OCI-LY3 (cell line): ENCODE results near the gene RASSF1.
A peak's percentile ranks its signal among the peaks of the same experiment; 100 is the strongest.

ENCODE experiments used
- H2AFZ ChIP-seq: fragments of 200-600, 300-600 bp; shearing (Covaris generic); 2 replicates; pipeline ENCODE4 v1.6.0; 2014; ENCODE audit warnings: antibody characterized with exemption, low read depth, low read length
- H3K27ac ChIP-seq: fragments of 200-600, 300-600 bp; sonication (generic); 2 replicates; pipeline ENCODE4 v1.5.1; 2014; ENCODE audit warnings: mild to moderate bottlenecking, low read length, moderate library complexity, mixed read lengths
- H3K27me3 ChIP-seq: fragments of 200-600, 300-600 bp; sonication (generic); 2 replicates; pipeline ENCODE4 v1.6.1; 2014; ENCODE audit warnings: low read depth, low read length, mixed read lengths
- H3K36me3 ChIP-seq: fragments of 200-600, 300-600 bp; sonication (generic); replicated peaks from 2 replicates; pipeline ENCODE3; 2014; ENCODE audit warnings: low read depth, low read length, mixed read lengths
- H3K4me1 ChIP-seq: fragments of 300-600, 200-600 bp; sonication (generic); 2 replicates; pipeline ENCODE4 v1.6.1; 2014; ENCODE audit warnings: low read length, mixed read lengths
- H3K4me2 ChIP-seq: fragments of 200-600, 300-600 bp; sonication (generic); 2 replicates; pipeline ENCODE4 v1.6.1; 2014; ENCODE audit warnings: low read length, mixed read lengths
- H3K4me3 ChIP-seq: fragments of 300-600, 200-600 bp; sonication (generic); 2 replicates; pipeline ENCODE4 v1.5.1; 2014; ENCODE audit warnings: antibody characterized with exemption, mild to moderate bottlenecking, low read length, moderate library complexity
- H3K79me2 ChIP-seq: fragments of 300-600, 200-600 bp; shearing (Covaris generic); 2 replicates; pipeline ENCODE4 v1.6.1; 2014; ENCODE audit warnings: mild to moderate bottlenecking, low read length, mixed read lengths
- H3K9ac ChIP-seq: fragments of 300-600, 200-600 bp; shearing (Covaris generic); 2 replicates; pipeline ENCODE4 v1.6.0; 2014; ENCODE audit warnings: mild to moderate bottlenecking, low read length, moderate library complexity
- H3K9me3 ChIP-seq: fragments of 200-600, 300-600 bp; shearing (Covaris generic); 2 replicates; pipeline ENCODE4 v1.6.1; 2014; ENCODE audit warnings: low read length, mixed read lengths; ENCODE audit not compliant: insufficient read depth
- H4K20me1 ChIP-seq: fragments of 200-600, 300-600 bp; sonication (generic); 2 replicates; pipeline ENCODE4 v1.6.1; 2016; ENCODE audit warnings: low read length, mixed read lengths; ENCODE audit not compliant: insufficient read depth
- EZH2phosphoT487 ChIP-seq: fragments of 200-600 bp; shearing (Covaris generic); IDR thresholded peaks from 2 replicates; pipeline ENCODE4 v1.6.1; 2018; ENCODE audit warnings: antibody characterized with exemption, mixed run types, low read depth
- TF ChIP-seq, protein P1 (sequence below): fragments of 200-600, 300-600 bp; sonication (generic); IDR thresholded peaks from 2 replicates; pipeline ENCODE4 v1.5.1; 2014; ENCODE audit warnings: antibody characterized with exemption, low read length, low read depth

RASSF1 gene

DNA sequence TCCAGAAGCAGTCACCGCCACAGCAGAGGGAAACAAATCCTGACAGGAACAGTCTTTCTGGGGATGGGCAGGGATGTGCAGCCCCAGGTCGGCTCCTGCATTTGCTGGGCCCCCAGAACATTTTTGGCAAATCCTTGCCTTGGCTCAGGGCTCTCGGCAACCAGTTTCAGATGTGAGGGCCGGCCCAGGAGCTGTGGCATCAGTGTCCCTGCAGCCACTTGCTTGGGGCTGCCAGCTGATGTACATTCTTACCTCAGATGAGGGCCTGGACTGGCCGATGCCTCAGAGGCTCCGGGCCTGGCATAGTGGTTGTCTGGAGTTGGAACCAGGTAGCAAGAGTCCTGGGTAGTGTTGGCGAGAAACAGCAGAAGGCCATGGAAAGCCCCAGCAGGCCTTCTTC is 14.2 kb upstream of the RASSF1 start:
- peaks cover 54% of the 10 kb centered on the region for H3K79me2 ChIP-seq
- peaks cover 31% of the 10 kb centered on the region for H3K4me1 ChIP-seq
- H3K27me3 ChIP-seq: no peaks in the 10 kb centered on the region
- TF ChIP-seq EZH2phosphoT487: no peak
- TF ChIP-seq, protein P1, sequence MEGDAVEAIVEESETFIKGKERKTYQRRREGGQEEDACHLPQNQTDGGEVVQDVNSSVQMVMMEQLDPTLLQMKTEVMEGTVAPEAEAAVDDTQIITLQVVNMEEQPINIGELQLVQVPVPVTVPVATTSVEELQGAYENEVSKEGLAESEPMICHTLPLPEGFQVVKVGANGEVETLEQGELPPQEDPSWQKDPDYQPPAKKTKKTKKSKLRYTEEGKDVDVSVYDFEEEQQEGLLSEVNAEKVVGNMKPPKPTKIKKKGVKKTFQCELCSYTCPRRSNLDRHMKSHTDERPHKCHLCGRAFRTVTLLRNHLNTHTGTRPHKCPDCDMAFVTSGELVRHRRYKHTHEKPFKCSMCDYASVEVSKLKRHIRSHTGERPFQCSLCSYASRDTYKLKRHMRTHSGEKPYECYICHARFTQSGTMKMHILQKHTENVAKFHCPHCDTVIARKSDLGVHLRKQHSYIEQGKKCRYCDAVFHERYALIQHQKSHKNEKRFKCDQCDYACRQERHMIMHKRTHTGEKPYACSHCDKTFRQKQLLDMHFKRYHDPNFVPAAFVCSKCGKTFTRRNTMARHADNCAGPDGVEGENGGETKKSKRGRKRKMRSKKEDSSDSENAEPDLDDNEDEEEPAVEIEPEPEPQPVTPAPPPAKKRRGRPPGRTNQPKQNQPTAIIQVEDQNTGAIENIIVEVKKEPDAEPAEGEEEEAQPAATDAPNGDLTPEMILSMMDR: no peak
- no peaks in the 10 kb centered on the region for H3K9me3 ChIP-seq
- H2AFZ ChIP-seq: no peak overlapping the region
- no peak overlapping the region for H3K4me2 ChIP-seq
- H3K9ac ChIP-seq: no peak overlapping the region
- peaks cover 33% of the 10 kb centered on the region for H3K36me3 ChIP-seq
- no peak overlapping the region for H3K27ac ChIP-seq
- H4K20me1 ChIP-seq: 0 out of 2 replicates have a peak, but pooled peaks cover 10% of the 10 kb centered on the region
- H3K4me3 ChIP-seq: no peak overlapping the region

- H3K79me2 ChIP-seq: peaks cover 60% of the 10 kb centered on the region
These were observed 13.6 kb upstream of the RASSF1 start for GRCh38 chr3:50354186-50354764.

GRCh38 chr3:50353245-50354004 is 12.8 kb upstream of the RASSF1 start:
- H4K20me1 ChIP-seq: 0 out of 2 replicates have a peak, but pooled peaks cover 10% of the 10 kb centered on the region
- no peaks in the 10 kb centered on the region for H3K9me3 ChIP-seq
- no peak overlapping the region for H3K9ac ChIP-seq
- no peak overlapping the region for H3K27ac ChIP-seq
- H3K27me3 ChIP-seq: no peaks in the 10 kb centered on the region
- peaks cover 33% of the 10 kb centered on the region for H3K36me3 ChIP-seq
- H3K4me2 ChIP-seq: no peak overlapping the region
- H2AFZ ChIP-seq: no peak overlapping the region
- peaks cover 52% of the 10 kb centered on the region for H3K79me2 ChIP-seq
- no peak overlapping the region for H3K4me3 ChIP-seq
- no peak for TF ChIP-seq EZH2phosphoT487
- TF ChIP-seq, protein P1: no peak
- H3K4me1 ChIP-seq: peaks cover 34% of the 10 kb centered on the region

More at GRCh38 chr3:50354186-50354764, 13.6 kb upstream of the RASSF1 start:
- Histone ChIP-seq H3K4me1 (peaks cover 35% of the 10 kb centered on the region), H3K9me3 (no peaks in the 10 kb centered on the region), H3K27ac (no peak overlapping the region), H3K4me3 (no peak overlapping the region), H3K4me2 (no peak overlapping the region), H3K9ac (no peak overlapping the region), H4K20me1 (0 out of 2 replicates have a peak, but pooled peaks cover 10% of the 10 kb centered on the region), H3K36me3 (peaks cover 33% of the 10 kb centered on the region), H3K27me3 (no peaks in the 10 kb centered on the region), H2AFZ (no peak overlapping the region)
- no peak for TF ChIP-seq EZH2phosphoT487
- TF ChIP-seq, protein P1: no peak

DNA sequence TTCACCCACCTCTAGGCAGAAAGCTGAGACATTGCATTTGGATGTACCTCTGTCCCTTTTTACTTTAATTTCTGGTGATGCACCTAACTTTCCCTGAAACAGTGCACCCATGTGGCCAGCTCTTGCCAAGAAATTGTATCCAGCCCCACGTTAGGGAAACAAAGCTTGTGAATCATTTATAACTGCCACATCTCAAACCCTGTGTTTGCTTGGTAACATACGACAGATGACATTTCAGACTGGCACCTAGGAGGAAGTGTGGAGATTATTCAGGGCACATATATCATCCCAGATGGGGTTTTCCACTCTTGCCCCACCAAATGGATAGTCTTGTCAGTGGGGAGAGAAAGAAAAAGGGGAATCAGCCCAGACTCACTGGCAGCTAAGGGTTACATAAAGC is 12.1 kb upstream of the RASSF1 start:
- no peak overlapping the region for H3K4me3 ChIP-seq
- H3K27me3 ChIP-seq: no peaks in the 10 kb centered on the region
- H3K9ac ChIP-seq: no peak overlapping the region
- peaks cover 28% of the 10 kb centered on the region for H3K36me3 ChIP-seq
- no peak overlapping the region for H3K27ac ChIP-seq
- H4K20me1 ChIP-seq: 0 out of 2 replicates have a peak, but pooled peaks cover 10% of the 10 kb centered on the region
- H3K4me1 ChIP-seq: peaks cover 28% of the 10 kb centered on the region
- TF ChIP-seq, protein P1: peak; percentile 31
- no peak for TF ChIP-seq EZH2phosphoT487
- H3K4me2 ChIP-seq: no peak overlapping the region
- no peaks in the 10 kb centered on the region for H3K9me3 ChIP-seq
- H3K79me2 ChIP-seq: peaks cover 46% of the 10 kb centered on the region
- no peak overlapping the region for H2AFZ ChIP-seq
